ENCODE results near the gene ODC1.

The ODC1 gene

DNA sequence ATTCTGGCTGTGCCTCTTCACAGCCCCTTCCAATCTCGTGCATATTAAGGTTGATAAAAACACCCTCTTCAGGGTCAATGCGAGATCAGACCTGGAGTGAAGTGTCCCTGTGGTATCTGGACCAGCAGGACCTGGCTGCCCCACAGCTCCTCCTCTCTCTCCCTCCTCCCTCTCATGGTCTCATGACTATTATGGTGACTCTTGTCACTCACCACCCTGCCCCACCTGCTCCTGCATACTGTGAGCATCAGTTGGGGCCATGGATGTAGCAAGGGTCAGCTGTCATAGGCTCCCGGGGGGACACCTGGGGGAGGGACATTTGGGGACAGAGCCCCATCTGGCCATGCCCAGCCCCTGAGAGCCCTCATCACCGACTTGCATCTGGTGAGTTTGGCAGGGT, 50.2 kb downstream of the ODC1 start:
- DNase-seq: no peak

DNA sequence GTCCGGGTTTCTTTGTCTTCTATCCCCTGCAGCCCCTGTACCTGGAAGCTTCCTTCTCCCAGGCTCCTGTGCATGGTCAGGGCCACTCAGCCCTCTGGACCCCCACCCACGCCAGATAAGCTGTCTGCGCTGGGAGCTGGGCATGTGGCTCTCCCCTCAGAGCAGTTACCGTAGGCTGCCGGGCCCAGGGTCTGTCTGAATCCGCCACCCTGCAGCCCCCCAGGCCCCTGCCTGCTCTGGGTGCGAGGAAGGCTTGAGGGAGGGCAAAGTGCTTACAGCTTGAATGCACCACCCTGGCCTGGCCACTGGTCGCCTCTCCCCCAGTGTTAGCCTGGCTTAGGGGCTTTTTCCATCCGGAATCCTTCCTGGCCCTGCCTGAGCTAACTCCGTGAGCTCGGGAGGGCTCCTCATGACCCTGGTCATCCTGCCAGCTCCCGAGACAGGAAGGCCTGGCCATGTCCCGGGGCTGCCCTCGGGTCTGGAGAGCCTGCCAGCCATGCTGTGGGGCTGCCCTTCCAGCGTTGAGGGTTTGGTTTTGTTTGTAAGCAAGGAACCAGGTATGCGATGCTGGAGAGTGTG, 50.7 kb downstream of the ODC1 start:
- no peak for DNase-seq

DNA sequence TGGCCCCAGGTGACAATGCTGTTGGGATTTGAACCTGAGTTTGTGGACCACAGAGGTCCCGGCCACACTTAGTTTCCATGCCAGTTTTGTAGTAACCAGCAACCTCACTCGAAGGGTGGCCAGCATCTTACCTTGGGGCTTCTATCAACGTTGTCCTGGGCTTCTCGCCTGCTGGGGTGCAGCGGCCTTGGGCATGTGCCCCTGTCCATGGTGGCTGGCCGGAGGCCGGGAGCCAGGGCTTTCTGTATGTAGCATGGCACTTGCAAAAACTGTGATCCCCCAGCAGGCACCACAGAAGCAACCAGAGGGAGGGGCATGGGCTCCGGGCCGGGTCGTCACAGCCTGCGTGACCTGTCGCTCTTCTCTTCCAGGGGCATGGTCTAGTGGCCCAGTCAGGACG, 51.7 kb downstream of the ODC1 start:
- no peak for DNase-seq

DNA sequence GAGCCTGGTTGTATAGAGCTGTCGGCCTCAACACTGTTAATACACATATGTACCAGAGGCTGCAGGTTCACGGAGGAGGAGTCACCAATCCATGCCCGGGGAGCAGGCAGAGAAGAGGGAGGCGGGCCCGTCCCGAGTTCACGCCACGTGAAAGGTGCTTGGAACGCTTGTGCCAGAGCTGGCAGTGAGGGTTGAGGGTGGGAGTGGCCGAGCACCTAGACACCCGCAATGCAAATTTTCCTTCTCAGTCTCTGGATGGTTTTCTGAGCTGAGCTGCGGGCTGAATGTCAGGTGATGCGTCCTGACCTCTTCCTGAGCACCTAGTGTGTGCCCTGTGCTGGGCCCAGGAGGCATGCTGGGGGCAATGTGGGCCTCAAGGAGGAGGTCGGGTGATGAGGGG, 52.2 kb downstream of the ODC1 start:
- no peak for DNase-seq

DNA sequence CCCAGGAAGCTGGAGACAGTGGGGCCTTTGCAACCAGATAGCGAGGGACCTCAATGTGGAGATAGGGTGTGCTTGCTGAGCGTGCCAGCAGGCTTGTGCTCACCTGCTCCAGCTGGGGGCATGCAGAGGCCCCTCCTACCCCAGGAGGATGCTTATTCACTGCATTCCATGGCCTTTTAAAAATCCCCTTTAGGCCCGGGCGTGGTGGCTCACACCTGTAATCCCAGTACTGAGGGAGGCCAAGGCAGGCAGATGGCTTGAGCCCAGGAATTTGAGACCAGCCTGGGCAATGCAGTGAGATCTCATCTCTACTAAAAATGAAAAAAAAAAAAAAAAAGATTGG, 54.5 kb downstream of the ODC1 start:
- DNase-seq: no peak

DNA sequence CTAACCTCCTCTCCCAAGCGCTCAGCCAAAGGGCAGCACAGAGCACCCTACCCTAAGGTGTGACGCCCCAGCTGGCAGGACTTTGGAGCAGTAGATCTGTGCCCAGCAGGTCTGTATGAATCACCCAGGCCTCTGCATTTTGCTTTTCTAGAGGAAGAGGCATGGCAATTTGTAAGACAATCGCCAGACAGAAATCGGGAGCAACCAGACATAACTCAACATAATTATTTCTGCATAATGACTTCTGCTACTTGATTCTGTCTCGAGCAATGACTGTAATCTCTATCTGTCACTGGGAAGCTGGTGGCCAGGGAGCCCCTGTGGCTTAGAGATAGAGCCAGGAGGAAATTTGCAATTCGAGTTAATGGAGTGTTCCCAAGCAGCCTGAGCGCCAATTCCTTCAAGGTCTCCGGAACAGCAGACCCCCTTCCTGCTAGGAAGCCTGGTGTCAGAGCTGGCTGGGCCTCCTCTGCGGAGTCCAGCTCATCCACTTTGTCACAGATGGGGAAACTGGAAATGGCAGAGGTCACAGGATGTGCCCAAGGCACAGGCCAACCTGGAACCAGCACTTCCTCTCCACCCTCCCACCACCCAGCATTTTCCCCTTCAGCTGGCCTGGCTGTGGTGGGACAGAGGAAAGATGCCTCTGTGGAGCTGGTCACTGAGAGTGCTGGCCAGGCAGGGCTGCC, 55.0 kb downstream of the ODC1 start:
- DNase-seq: no peak

DNA sequence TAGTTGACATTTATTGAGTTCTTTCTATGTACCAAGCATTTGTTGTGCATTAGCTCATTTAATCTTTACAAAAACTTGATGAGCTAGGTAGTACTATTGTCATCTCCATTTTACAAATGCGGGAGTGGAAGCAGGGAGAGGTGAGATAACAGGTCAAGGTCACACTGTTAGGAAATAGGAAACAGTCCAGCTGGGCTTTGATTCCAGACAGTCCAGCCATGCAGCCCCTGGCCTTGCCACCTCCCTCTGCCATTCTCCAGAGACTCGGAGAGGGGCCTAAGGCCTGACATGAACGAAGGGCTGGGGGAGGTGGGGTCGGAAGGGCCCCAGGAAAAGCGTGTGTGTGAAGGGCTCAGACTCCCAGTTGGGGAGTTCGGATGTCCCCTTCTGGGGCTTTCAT, 55.6 kb downstream of the ODC1 start:
- no peak for DNase-seq

DNA sequence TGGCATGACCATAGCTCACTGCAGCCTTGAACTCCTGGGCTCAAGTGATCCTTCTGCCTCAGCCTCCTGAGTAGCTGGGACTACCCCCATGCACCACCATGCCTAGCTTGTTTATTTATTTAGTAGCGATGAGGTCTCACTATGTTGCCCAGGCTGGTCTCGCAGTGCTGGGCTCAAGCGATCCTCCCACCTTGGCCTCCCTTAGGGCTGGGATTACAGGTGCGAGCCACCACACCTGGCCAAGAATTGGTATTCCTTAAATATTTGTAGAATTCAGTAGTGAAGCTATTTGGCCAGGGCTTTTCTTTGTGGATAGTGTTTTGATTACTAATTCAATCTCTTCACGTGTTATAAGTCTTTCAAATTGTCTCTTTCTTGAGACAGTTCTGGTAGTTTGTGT, 56.0 kb downstream of the ODC1 start:
- DNase-seq: no peak

DNA sequence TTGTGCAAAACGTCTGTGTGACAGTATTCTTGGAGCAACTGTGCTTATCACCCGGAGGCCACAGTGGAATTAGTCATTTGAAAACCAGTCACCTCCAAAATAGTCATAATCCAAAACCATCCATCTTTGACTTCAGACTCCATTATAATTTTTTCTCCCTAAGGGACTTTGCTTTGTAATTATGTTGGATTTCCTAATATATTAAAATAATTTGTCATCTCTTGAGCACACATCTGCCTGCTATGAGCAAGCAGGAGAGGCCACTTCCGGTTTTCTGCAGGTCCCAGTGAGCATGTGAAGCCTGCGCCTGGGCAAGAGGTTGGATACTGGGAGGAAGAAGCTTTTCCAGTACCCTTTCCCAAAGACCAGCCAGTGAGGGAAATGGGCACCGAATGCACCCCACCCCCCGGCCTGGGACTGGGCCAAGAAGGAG, 57.7 kb downstream of the ODC1 start:
- no peak for DNase-seq

Measured in DMS 273 treated with DMSO at 0.1 percent for 48 hours (cell line).